Right lobe of liver (tissue), 4 donors: ENCODE data around the gene ORMDL1.

Experiments
- CTCF ChIP-seq, 4 donors: fragments of 200-600 bp in 3 of 4; fragments of 450-650 bp in 1 of 4; IDR thresholded peaks; one replicate each; pipeline versions ENCODE4 v1.5.1 to v1.8.0; 2016 to 2022; ENCODE audit warnings: antibody characterized with exemption in 4 of 4, mild to moderate bottlenecking in 2 of 4
- POLR2A ChIP-seq: fragments of 450-650 bp; IDR thresholded peaks from one replicate; pipeline ENCODE4 v1.6.1; 2017; ENCODE audit warnings: antibody characterized with exemption, mild to moderate bottlenecking
- donor health status: DM: no; HTN: no; CAD: no.
- donor health status: DM: no; HTN: no; CAD: no.
- donor health status: DM: no; HTN: yes; CAD: no.

GRCh38 chr2:189794310-189794709, 10.2 kb upstream of the ORMDL1 start:
- TF ChIP-seq CTCF (IDR thresholded peaks at IDR 0.05): no peak
- no peak for TF ChIP-seq POLR2A
